ENCODE measurements around the gene ZNF750. TPM values are rescaled to one million over a fixed set of nuclear protein-coding genes. Genes with fewer than 3 reads are reported as not detected.

The ZNF750 gene
- total RNA-seq, 5 donors from 2014 or later (not counting 1 experiment from before 2014, with no cell fraction given), result not detected

- Histone ChIP-seq H3K4me3 (ENCODE audit: control insufficient read depth in 1 of 2, extremely low read depth in 1 of 2, low read length in 1 of 2) (no peak overlapping the region), H3K27me3 (replicated peaks in 1 of 2; ENCODE audit: control insufficient read depth in 2 of 2, extremely low read depth in 1 of 2, insufficient read depth in 2 of 2, low read length in 1 of 2) (no peaks in the 10 kb centered on the region), H3K27ac (ENCODE audit: low read length) (no peak overlapping the region), H3K9me3 (no peaks in the 10 kb centered on the region), H3K4me1 (ENCODE audit: control insufficient read depth in 1 of 2, extremely low read depth in 1 of 2, insufficient read depth in 2 of 2, low read length in 2 of 2) (no peaks in the 10 kb centered on the region), H3K36me3 (ENCODE audit: control insufficient read depth in 2 of 2, extremely low read depth in 1 of 2, insufficient read depth in 1 of 2, low read length in 1 of 2) (peaks cover 16 to 18% of the 10 kb centered on the region in 2 donors)
- ChIA-PET CTCF (no interaction called here), POLR2A (no interaction called here)
- Mint-ChIP-seq H3K9me3 (no peaks in the 10 kb centered on the region), H3K27ac (no peak overlapping the region), H3K36me3 (peaks cover 41% of the 10 kb centered on the region), H3K4me3 (no peak overlapping the region), H3K27me3 (no peaks in the 10 kb centered on the region), H3K4me1 (peaks cover 4 to 14% (median 8%) of the 10 kb centered on the region in 3 donors)
- 92% methylated on average over 17 of the region's 19 CpGs for WGBS (ENCODE audit: insufficient coverage)
- ATAC-seq (replicated peaks in 1 of 4), result no peak
- no peak for DNase-seq
These were observed 34.0 kb downstream of the ZNF750 start for GRCh38 chr17:82805823-82806222.

- CTCF ChIA-PET, result no interaction called here
- no peak overlapping the region for H3K27ac ChIP-seq (ENCODE audit: low read length)
These were observed 34.6 kb downstream of the ZNF750 start for GRCh38 chr17:82805254-82805653.

GRCh38 chr17:82804442-82805191, 35.2 kb downstream of the ZNF750 start:
- DNase-seq (no peak), ATAC-seq (replicated peaks in 1 of 4) (no peak)
- Histone ChIP-seq H3K4me1 (ENCODE audit: control insufficient read depth in 1 of 2, extremely low read depth in 1 of 2, insufficient read depth in 2 of 2, low read length in 2 of 2) (no peaks in the 10 kb centered on the region), H3K9me3 (no peaks in the 10 kb centered on the region), H3K27ac (ENCODE audit: low read length) (no peak overlapping the region), H3K4me3 (ENCODE audit: control insufficient read depth in 1 of 2, extremely low read depth in 1 of 2, low read length in 1 of 2) (no peak overlapping the region), H3K27me3 (replicated peaks in 1 of 2; ENCODE audit: control insufficient read depth in 2 of 2, extremely low read depth in 1 of 2, insufficient read depth in 2 of 2, low read length in 1 of 2) (no peaks in the 10 kb centered on the region), H3K36me3 (ENCODE audit: control insufficient read depth in 2 of 2, extremely low read depth in 1 of 2, insufficient read depth in 1 of 2, low read length in 1 of 2) (peaks cover 16 to 19% of the 10 kb centered on the region in 2 donors)
- peaks cover 43% of the 10 kb centered on the region for H3K36me3 Mint-ChIP-seq
- ChIA-PET CTCF (no interaction called here), POLR2A (no interaction called here)
- H3K27me3 Mint-ChIP-seq, result no peaks in the 10 kb centered on the region
- H3K9me3 Mint-ChIP-seq, result no peaks in the 10 kb centered on the region
- H3K27ac Mint-ChIP-seq, result no peak overlapping the region
- 92% methylated on average over 20 of the region's 27 CpGs for WGBS (ENCODE audit: insufficient coverage)
- peaks cover 4 to 14% (median 8%) of the 10 kb centered on the region in 3 donors for H3K4me1 Mint-ChIP-seq
- H3K4me3 Mint-ChIP-seq, result no peak overlapping the region

More at GRCh38 chr17:82805254-82805653, 34.6 kb downstream of the ZNF750 start:
- no peak for DNase-seq
- no peaks in the 10 kb centered on the region for H3K9me3 ChIP-seq
- Mint-ChIP-seq H3K9me3 (no peaks in the 10 kb centered on the region), H3K36me3 (peaks cover 41% of the 10 kb centered on the region), H3K4me3 (no peak overlapping the region), H3K4me1 (peaks cover 4 to 14% (median 8%) of the 10 kb centered on the region in 3 donors), H3K27ac (no peak overlapping the region), H3K27me3 (no peaks in the 10 kb centered on the region)
- POLR2A ChIA-PET, result no interaction called here
- no peaks in the 10 kb centered on the region for H3K4me1 ChIP-seq (ENCODE audit: control insufficient read depth in 1 of 2, extremely low read depth in 1 of 2, insufficient read depth in 2 of 2, low read length in 2 of 2)
- peaks cover 16 to 21% of the 10 kb centered on the region in 2 donors for H3K36me3 ChIP-seq (ENCODE audit: control insufficient read depth in 2 of 2, extremely low read depth in 1 of 2, insufficient read depth in 1 of 2, low read length in 1 of 2)
- no peaks in the 10 kb centered on the region for H3K27me3 ChIP-seq (replicated peaks in 1 of 2; ENCODE audit: control insufficient read depth in 2 of 2, extremely low read depth in 1 of 2, insufficient read depth in 2 of 2, low read length in 1 of 2)
- WGBS (ENCODE audit: insufficient coverage), result 94% methylated on average over 13 of the region's 13 CpGs
- no peak for ATAC-seq (replicated peaks in 1 of 4)
- no peak overlapping the region for H3K4me3 ChIP-seq (ENCODE audit: control insufficient read depth in 1 of 2, extremely low read depth in 1 of 2, low read length in 1 of 2)

GRCh38 chr17:82803606-82804005, 36.2 kb downstream of the ZNF750 start:
- DNase-seq (no peak), ATAC-seq (replicated peaks in 1 of 4) (no peak)
- Histone ChIP-seq H3K27me3 (replicated peaks in 1 of 2; ENCODE audit: control insufficient read depth in 2 of 2, extremely low read depth in 1 of 2, insufficient read depth in 2 of 2, low read length in 1 of 2) (no peaks in the 10 kb centered on the region), H3K27ac (ENCODE audit: low read length) (no peak overlapping the region), H3K9me3 (no peaks in the 10 kb centered on the region), H3K4me3 (ENCODE audit: control insufficient read depth in 1 of 2, extremely low read depth in 1 of 2, low read length in 1 of 2) (no peak overlapping the region), H3K36me3 (ENCODE audit: control insufficient read depth in 2 of 2, extremely low read depth in 1 of 2, insufficient read depth in 1 of 2, low read length in 1 of 2) (peaks cover 10 to 20% of the 10 kb centered on the region in 2 donors), H3K4me1 (ENCODE audit: control insufficient read depth in 1 of 2, extremely low read depth in 1 of 2, insufficient read depth in 2 of 2, low read length in 2 of 2) (no peaks in the 10 kb centered on the region)
- H3K27ac Mint-ChIP-seq, result no peak overlapping the region
- peaks cover 4 to 14% (median 8%) of the 10 kb centered on the region in 3 donors for H3K4me1 Mint-ChIP-seq
- POLR2A ChIA-PET, result no interaction called here
- no peaks in the 10 kb centered on the region for H3K27me3 Mint-ChIP-seq
- H3K9me3 Mint-ChIP-seq, result no peaks in the 10 kb centered on the region
- CTCF ChIA-PET, result no interaction called here
- no peak overlapping the region for H3K4me3 Mint-ChIP-seq
- peaks cover 43% of the 10 kb centered on the region for H3K36me3 Mint-ChIP-seq
- 96% methylated on average over 12 of the region's 15 CpGs for WGBS (ENCODE audit: insufficient coverage)

GRCh38 chr17:82803185-82803584, 36.6 kb downstream of the ZNF750 start:
- ATAC-seq (replicated peaks in 1 of 4) (no peak), DNase-seq (no peak)
- H3K27me3 Mint-ChIP-seq, result no peaks in the 10 kb centered on the region
- ChIA-PET POLR2A (no interaction called here), CTCF (no interaction called here)
- H3K27me3 ChIP-seq (replicated peaks in 1 of 2; ENCODE audit: control insufficient read depth in 2 of 2, extremely low read depth in 1 of 2, insufficient read depth in 2 of 2, low read length in 1 of 2), result no peaks in the 10 kb centered on the region
- H3K9me3 Mint-ChIP-seq, result no peaks in the 10 kb centered on the region
- H3K36me3 ChIP-seq (ENCODE audit: control insufficient read depth in 2 of 2, extremely low read depth in 1 of 2, insufficient read depth in 1 of 2, low read length in 1 of 2), result peaks cover 10 to 23% of the 10 kb centered on the region in 2 donors
- H3K36me3 Mint-ChIP-seq, result peaks cover 43% of the 10 kb centered on the region
- H3K27ac Mint-ChIP-seq, result no peak overlapping the region
- H3K4me1 Mint-ChIP-seq, result peaks cover 4 to 14% (median 8%) of the 10 kb centered on the region in 3 donors
- no peak overlapping the region for H3K4me3 ChIP-seq (ENCODE audit: control insufficient read depth in 1 of 2, extremely low read depth in 1 of 2, low read length in 1 of 2)
- no peaks in the 10 kb centered on the region for H3K4me1 ChIP-seq (ENCODE audit: control insufficient read depth in 1 of 2, extremely low read depth in 1 of 2, insufficient read depth in 2 of 2, low read length in 2 of 2)
- H3K9me3 ChIP-seq, result no peaks in the 10 kb centered on the region
- no peak overlapping the region for H3K27ac ChIP-seq (ENCODE audit: low read length)
- WGBS (ENCODE audit: insufficient coverage), result 88% methylated on average over 9 of the region's 9 CpGs
- H3K4me3 Mint-ChIP-seq, result no peak overlapping the region

- Histone ChIP-seq H3K27ac (ENCODE audit: low read length) (no peak overlapping the region), H3K27me3 (replicated peaks in 1 of 2; ENCODE audit: control insufficient read depth in 2 of 2, extremely low read depth in 1 of 2, insufficient read depth in 2 of 2, low read length in 1 of 2) (no peaks in the 10 kb centered on the region), H3K4me1 (ENCODE audit: control insufficient read depth in 1 of 2, extremely low read depth in 1 of 2, insufficient read depth in 2 of 2, low read length in 2 of 2) (no peaks in the 10 kb centered on the region), H3K36me3 (ENCODE audit: control insufficient read depth in 2 of 2, extremely low read depth in 1 of 2, insufficient read depth in 1 of 2, low read length in 1 of 2) (peaks cover 1 to 21% of the 10 kb centered on the region in 2 donors), H3K4me3 (ENCODE audit: control insufficient read depth in 1 of 2, extremely low read depth in 1 of 2, low read length in 1 of 2) (no peak overlapping the region), H3K9me3 (no peaks in the 10 kb centered on the region)
- no peak for DNase-seq
- peaks cover 36% of the 10 kb centered on the region for H3K36me3 Mint-ChIP-seq
- POLR2A ChIA-PET, result no interaction called here
- H3K27ac Mint-ChIP-seq, result no peak overlapping the region
- WGBS (ENCODE audit: insufficient coverage), result 89% methylated on average over 15 of the region's 17 CpGs
- peaks cover 4 to 14% (median 8%) of the 10 kb centered on the region in 3 donors for H3K4me1 Mint-ChIP-seq
- no peak overlapping the region for H3K4me3 Mint-ChIP-seq
- CTCF ChIA-PET, result no interaction called here
- no peaks in the 10 kb centered on the region for H3K9me3 Mint-ChIP-seq
- ATAC-seq (replicated peaks in 1 of 4), result no peak
- no peaks in the 10 kb centered on the region for H3K27me3 Mint-ChIP-seq
These were observed 37.6 kb downstream of the ZNF750 start for GRCh38 chr17:82802075-82802780.

Data from T-cell (primary cell).